HG02759 (cell line): ENCODE measurements around the gene TASOR.
"Not testable (repeated sequence)": the region's sequence is repeated elsewhere in the genome, so short reads cannot be mapped to it uniquely, and the experiment has no call there.

Source experiments
- ATAC-seq: cut with Tn5 transposase; IDR thresholded peaks from one replicate; pipeline ENCODE4 v1.9.1; 2021; ENCODE audit warnings: mild to moderate bottlenecking, moderate library complexity; ENCODE audit not compliant: unreplicated experiment

Gene TASOR

GRCh38 chr3:56683122-56683817 lies at the start of gene TASOR:
TSS of gene TASOR (minus strand) at chr3:56683265. CDS start at chr3:56683006, 259 bp downstream.
- peak; percentile 82 for ATAC-seq

- ATAC-seq, result no peak
These were observed 49.0 kb upstream of the TASOR start for GRCh38 chr3:56732109-56732508.

DNA sequence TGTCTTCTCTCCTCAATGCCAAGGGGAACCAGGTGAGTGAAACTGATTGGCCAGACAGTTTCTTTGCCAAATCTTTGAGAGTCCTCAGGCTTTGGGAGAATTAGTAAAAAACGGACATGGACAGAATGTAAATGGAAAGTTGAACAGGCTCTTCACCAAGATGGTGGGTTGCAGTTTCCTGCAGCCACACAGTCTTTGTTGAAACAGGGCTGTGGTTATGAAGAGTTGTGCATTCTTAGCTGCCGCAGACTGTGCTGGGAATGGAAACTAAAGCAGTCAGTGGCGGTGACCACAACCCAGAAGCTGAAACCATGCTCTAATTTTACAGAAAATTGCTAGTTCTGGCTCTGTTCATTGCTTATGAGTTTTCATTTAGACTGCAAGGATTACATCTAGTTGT lies 42.1 kb upstream of the TASOR start:
- peak; percentile 96 for ATAC-seq

DNA sequence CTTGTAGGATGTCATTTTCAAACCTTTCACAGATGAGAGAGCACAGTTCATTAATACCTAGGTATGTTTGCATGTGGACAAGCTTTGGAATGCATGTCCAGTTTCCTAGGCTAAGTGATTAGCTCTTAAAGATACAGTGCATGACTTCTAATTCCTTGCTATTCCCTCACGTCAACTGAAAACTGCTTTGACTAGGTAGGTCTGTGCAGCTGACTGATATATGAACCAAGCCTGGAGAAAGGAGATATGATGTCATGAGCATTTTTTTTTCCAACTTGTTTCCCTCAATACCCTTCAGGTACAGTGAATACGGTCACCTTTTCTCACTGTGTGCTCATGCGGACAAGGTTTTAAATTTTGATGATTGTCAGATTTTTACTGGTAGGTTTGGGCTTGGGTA lies 41.6 kb upstream of the TASOR start:
- no peak for ATAC-seq

GRCh38 chr3:56720849-56721248 lies 37.8 kb upstream of the TASOR start:
- no peak for ATAC-seq

DNA sequence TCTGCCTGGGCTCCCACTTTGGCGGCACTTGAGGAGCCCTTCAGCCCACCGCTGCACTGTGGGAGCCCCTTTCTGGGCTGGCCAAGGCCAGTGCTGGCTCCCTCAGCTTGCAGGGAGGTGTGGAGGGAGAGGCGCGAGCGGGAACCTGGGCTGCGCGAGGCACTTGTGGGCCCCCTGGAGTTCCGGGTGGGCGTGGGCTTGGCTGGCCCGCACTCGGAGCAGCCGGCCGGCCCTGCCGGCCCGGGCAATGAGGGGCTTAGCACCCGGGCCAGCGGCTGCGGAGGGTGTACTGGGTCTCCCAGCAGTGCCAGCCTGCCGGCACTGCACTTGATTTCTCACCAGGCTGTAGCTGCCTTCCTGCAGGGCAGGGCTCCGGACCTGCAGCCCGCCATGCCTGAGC lies 35.7 kb upstream of the TASOR start:
- ATAC-seq, result not testable (repeated sequence)

DNA sequence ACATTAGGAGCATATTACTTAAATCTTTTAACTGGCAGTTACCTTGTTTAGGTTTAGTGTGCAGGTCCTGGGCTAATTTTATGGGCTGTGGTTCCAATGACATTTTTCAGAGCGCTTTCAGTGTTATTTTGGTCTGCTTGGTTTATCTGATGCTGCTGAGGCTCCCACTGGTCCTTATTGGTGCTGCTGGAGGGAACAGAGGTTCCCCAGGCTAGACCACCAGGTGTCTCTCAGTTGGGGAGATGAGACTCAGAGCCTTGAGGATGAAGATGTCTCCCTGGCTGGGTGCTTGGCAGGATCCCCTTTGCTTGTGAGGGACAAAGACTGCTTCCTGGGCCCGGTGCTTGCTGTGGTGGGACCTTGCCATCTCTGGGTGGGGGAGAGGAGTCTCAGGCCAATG lies 28.3 kb upstream of the TASOR start:
- ATAC-seq, result no peak

- ATAC-seq, result not testable (repeated sequence)
These were observed 24.3 kb upstream of the TASOR start for GRCh38 chr3:56707412-56707811.

DNA sequence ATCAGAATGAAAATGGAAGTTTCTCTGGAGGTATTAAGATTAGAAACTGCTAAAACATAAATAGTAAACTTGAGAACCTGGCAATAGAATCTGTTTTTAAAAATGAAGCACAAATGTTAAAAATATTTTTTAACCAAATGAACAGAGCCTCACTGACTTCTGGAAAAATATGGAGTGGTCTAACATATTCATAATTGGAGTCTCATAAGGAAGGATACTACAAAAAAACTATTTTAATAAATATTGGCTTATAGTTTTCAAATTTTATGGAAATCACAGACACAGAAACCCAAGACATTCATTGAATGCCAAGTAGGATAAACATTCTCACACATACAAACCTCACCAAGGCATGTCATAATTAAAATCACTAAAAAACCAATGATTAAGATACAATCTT lies 23.6 kb upstream of the TASOR start:
- no peak for ATAC-seq

GRCh38 chr3:56704706-56705105 lies 21.6 kb upstream of the TASOR start:
- no peak for ATAC-seq

GRCh38 chr3:56702490-56703315 lies 19.6 kb upstream of the TASOR start:
- ATAC-seq, result no peak

- no peak for ATAC-seq
These were observed 17.1 kb upstream of the TASOR start for GRCh38 chr3:56700151-56700550.

GRCh38 chr3:56694867-56695683 lies 12.0 kb upstream of the TASOR start:
- ATAC-seq, result no peak

GRCh38 chr3:56693750-56694149 lies 10.7 kb upstream of the TASOR start:
- peak; percentile 4 for ATAC-seq

- ATAC-seq, result peak; percentile 62
These were observed 9.7 kb upstream of the TASOR start for GRCh38 chr3:56692520-56693433.

GRCh38 chr3:56692001-56692365 lies 8.9 kb upstream of the TASOR start:
- ATAC-seq, result not testable (repeated sequence)

DNA sequence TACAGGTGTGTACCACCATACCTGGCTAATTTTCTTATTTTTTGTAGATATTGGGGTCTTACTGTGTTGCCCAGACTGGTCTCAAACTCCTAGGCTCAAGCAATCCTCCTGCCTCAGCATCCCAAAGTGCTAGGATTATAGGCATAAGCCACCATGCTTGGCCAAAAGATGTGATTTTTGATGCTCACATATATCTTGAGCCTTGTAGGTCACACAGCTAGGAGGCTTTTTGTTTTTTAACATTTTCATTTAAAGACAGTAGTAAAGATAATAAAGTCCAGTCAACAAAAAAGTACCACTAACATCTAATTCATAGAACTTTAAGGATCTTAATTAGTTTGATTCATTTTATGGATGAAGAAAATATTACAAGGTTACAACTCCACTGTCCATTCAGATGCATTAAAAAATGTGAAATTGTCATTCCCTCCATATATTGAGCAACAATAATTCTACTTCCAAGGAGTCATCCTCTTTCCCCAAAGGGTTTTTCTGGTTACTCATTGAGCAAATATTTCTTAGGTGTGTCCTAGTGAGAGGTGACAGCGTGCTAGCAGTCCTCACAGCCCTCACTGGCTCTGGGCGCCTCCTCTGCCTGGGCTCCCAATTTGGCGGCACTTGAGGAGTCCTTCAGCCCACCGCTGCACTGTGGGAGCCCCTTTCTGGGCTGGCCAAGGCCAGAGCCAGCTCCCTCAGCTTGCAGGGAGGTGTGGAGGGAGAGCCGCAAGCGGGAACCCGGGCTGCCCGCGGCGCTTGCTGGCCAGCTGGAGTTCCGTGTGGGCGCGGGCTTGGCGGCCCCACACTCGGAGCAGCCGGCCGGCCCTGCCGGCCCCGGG lies 8.3 kb upstream of the TASOR start:
- no peak for ATAC-seq

GRCh38 chr3:56689303-56689702 lies 6.2 kb upstream of the TASOR start:
- ATAC-seq, result no peak

GRCh38 chr3:56688191-56688590 lies 5.1 kb upstream of the TASOR start:
- peak; percentile 69 for ATAC-seq

DNA sequence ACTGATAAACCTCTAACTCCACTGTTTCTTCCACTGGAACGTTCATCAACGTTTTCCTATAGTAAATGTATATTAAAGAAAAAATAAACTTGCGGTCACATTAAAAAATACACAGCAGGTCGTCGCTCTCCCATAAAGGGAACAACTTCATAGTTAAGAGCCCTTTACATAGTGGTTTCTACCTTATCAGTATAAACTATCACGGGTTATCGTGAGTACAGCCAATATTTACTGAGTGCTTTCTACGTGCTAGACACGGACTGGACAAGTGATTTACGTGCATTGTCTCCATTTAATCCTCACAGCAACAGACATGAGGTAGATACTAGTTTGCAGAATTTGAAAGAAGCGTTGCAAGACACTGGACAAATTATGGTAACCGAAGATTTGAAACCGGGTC lies 964 bp upstream of the TASOR start:
- no peak for ATAC-seq
